IMR-90 (cell line): Measurements from ENCODE around the gene GLRX2. TPM values are rescaled to one million over a fixed set of nuclear protein-coding genes. Genes with fewer than 3 reads are reported as not detected.

Experiments
- ATAC-seq: fragments of 200-7000 bp; cut with Tn5 transposase; 2 replicates; pipeline ENCODE4 v1.9.1; 2020; ENCODE audit warnings: low read depth, mild to moderate bottlenecking, moderate library complexity
- BruUV-seq: library from RNA; stranded (reverse); fragments of 400-500 nt; replicated peaks from 2 replicates; lab custom pipeline; 2021; lab: Mats Ljungman, UMichigan
- CTCF ChIA-PET: fragments of 300-600 bp; formaldehyde crosslinking; extraction: SDS; loops from one replicate; lab custom pipeline; 2021; ENCODE audit warnings: antibody characterized with exemption; lab: Yijun Ruan, JAX
- POLR2A ChIA-PET: fragments of 300-600 bp; sonication (Branson Sonifier 250); formaldehyde crosslinking; loops from one replicate; lab custom pipeline; 2022; ENCODE audit warnings: antibody characterized with exemption; ENCODE audit not compliant: unreplicated experiment; lab: Charles Lee
- DNase-seq: peaks from one replicate; pipeline ENCODE4 v3.0.0; 2013
- H2AFZ ChIP-seq: replicated peaks from 2 replicates; pipeline ENCODE3; 2013; ENCODE audit warnings: low read length, mild to moderate bottlenecking; ENCODE audit not compliant: poor library complexity
- H2AK5ac ChIP-seq: 2 replicates; pipeline ENCODE4 v1.6.1; 2013; ENCODE audit warnings: low read depth, low read length, inconsistent platforms
- H2AK9ac ChIP-seq: replicated peaks from 2 replicates; pipeline ENCODE3; 2013; ENCODE audit warnings: mild to moderate bottlenecking, low read depth, low read length, moderate library complexity; ENCODE audit not compliant: poor library complexity
- H2BK120ac ChIP-seq: 2 replicates; pipeline ENCODE4 v1.6.1; 2013; ENCODE audit warnings: low read depth, low read length, inconsistent platforms
- H2BK15ac ChIP-seq: 3 replicates; pipeline ENCODE4 v1.6.1; 2013; ENCODE audit warnings: low read depth, low read length, inconsistent platforms
- H2BK20ac ChIP-seq: 2 replicates; pipeline ENCODE4 v1.6.1; 2013; ENCODE audit warnings: low read depth, mild to moderate bottlenecking, inconsistent platforms, low read length, moderate library complexity
- H2BK5ac ChIP-seq: 2 replicates; pipeline ENCODE4 v1.6.1; 2013; ENCODE audit warnings: mild to moderate bottlenecking, low read depth, low read length, inconsistent platforms; ENCODE audit not compliant: poor library complexity, severe bottlenecking
- H3K14ac ChIP-seq: replicated peaks from 2 replicates; pipeline ENCODE4 v1.6.1; 2013; ENCODE audit warnings: low read depth, low read length, inconsistent platforms
- H3K18ac ChIP-seq: 2 replicates; pipeline ENCODE4 v1.6.1; 2013; ENCODE audit warnings: low read depth, low read length, control low read depth
- H3K23ac ChIP-seq: 2 replicates; pipeline ENCODE4 v1.6.1; 2013; ENCODE audit warnings: low read depth, low read length, inconsistent platforms
- H3K27ac ChIP-seq: 2 replicates; pipeline ENCODE4 v1.5.1; 2013; ENCODE audit warnings: mild to moderate bottlenecking, control low read depth, low read length; ENCODE audit not compliant: insufficient read depth
- H3K27me3 ChIP-seq: 2 replicates; pipeline ENCODE4 v1.6.1; 2013; ENCODE audit warnings: low read length; ENCODE audit not compliant: control insufficient read depth, insufficient read depth
- H3K36me3 ChIP-seq: 2 replicates; pipeline ENCODE4 v1.6.1; 2013; ENCODE audit warnings: low read length, mixed read lengths; ENCODE audit not compliant: control insufficient read depth, insufficient read depth
- H3K4ac ChIP-seq: 2 replicates; pipeline ENCODE4 v1.6.1; 2013; ENCODE audit warnings: low read depth, low read length, inconsistent platforms
- H3K4me1 ChIP-seq: 2 replicates; pipeline ENCODE4 v1.6.1; 2013; ENCODE audit warnings: low read length, mixed read lengths; ENCODE audit not compliant: control insufficient read depth, insufficient read depth
- H3K4me2 ChIP-seq: 2 replicates; pipeline ENCODE4 v1.6.1; 2013; ENCODE audit warnings: low read depth, mild to moderate bottlenecking, control low read depth, low read length, moderate library complexity
- H3K4me3 ChIP-seq: 2 replicates; pipeline ENCODE4 v1.5.1; 2013; ENCODE audit warnings: low read depth, mild to moderate bottlenecking, control low read depth, low read length, moderate library complexity; ENCODE audit not compliant: insufficient read depth
- H3K56ac ChIP-seq: 2 replicates; pipeline ENCODE4 v1.6.1; 2013; ENCODE audit warnings: low read length, inconsistent platforms; ENCODE audit not compliant: insufficient read depth; ENCODE audit errors: extremely low read depth
- H3K79me1 ChIP-seq, 2 experiments: 2 replicates each; pipeline ENCODE4 v1.6.1; 2013; ENCODE audit warnings: low read length in 2 of 2, inconsistent platforms in 1 of 2, low read depth in 1 of 2
- H3K9ac ChIP-seq: 2 replicates; pipeline ENCODE4 v1.6.1; 2013; ENCODE audit warnings: low read depth, low read length, control low read depth
- H3K9me1 ChIP-seq: 2 replicates; pipeline ENCODE4 v1.6.1; 2013; ENCODE audit warnings: low read length, inconsistent platforms; ENCODE audit not compliant: insufficient read depth
- H3K9me3 ChIP-seq: 2 replicates; pipeline ENCODE4 v1.6.1; 2013; ENCODE audit warnings: low read length; ENCODE audit not compliant: control insufficient read depth, insufficient read depth
- H4K20me1 ChIP-seq: 2 replicates; pipeline ENCODE4 v1.6.1; 2013; ENCODE audit warnings: low read length, inconsistent platforms; ENCODE audit not compliant: insufficient read depth
- H4K5ac ChIP-seq: 2 replicates; pipeline ENCODE4 v1.6.1; 2013; ENCODE audit warnings: mild to moderate bottlenecking, low read depth, low read length, control low read depth
- H4K8ac ChIP-seq, 2 experiments: 2 replicates each; pipeline ENCODE4 v1.6.1; 2013; ENCODE audit warnings: low read depth in 2 of 2, low read length in 2 of 2, control low read depth in 1 of 2, inconsistent platforms in 1 of 2
- H4K91ac ChIP-seq: 2 replicates; pipeline ENCODE4 v1.6.1; 2013; ENCODE audit warnings: low read depth, low read length, inconsistent platforms; ENCODE audit not compliant: insufficient read depth
- BHLHE40 ChIP-seq: fragments of 150-350 bp; IDR thresholded peaks from 2 replicates; pipeline ENCODE4 v1.6.1; 2016; ENCODE audit warnings: mild to moderate bottlenecking, low read depth, low read length
- CEBPB ChIP-seq: IDR thresholded peaks from 2 replicates; pipeline ENCODE4 v1.6.1; 2012; ENCODE audit warnings: low read depth, low read length, improper control_type of control experiment
- CHD1 ChIP-seq: IDR thresholded peaks from 2 replicates; pipeline ENCODE4 v1.6.1; 2012; ENCODE audit warnings: low read depth, low read length, improper control_type of control experiment
- FOS ChIP-seq: fragments of 150-350 bp; IDR thresholded peaks from 2 replicates; pipeline ENCODE4 v1.6.1; 2016; ENCODE audit warnings: low read depth, low read length
- MAFK ChIP-seq: IDR thresholded peaks from 2 replicates; pipeline ENCODE4 v1.6.1; 2012; ENCODE audit warnings: low read depth, low read length, improper control_type of control experiment
- MAZ ChIP-seq: IDR thresholded peaks from 2 replicates; pipeline ENCODE4 v1.6.1; 2012; ENCODE audit warnings: low read depth, mild to moderate bottlenecking, low read length, improper control_type of control experiment, moderate library complexity, borderline replicate concordance
- MXI1 ChIP-seq: IDR thresholded peaks from 2 replicates; pipeline ENCODE4 v1.6.1; 2012; ENCODE audit warnings: low read depth, mild to moderate bottlenecking, low read length, moderate library complexity, borderline replicate concordance
- NFE2L2 ChIP-seq: fragments of 150-350 bp; IDR thresholded peaks from 2 replicates; pipeline ENCODE4 v1.6.1; 2016; ENCODE audit warnings: low read depth, mild to moderate bottlenecking, low read length
- POLR2A ChIP-seq: IDR thresholded peaks from 2 replicates; pipeline ENCODE4 v1.6.1; 2012; ENCODE audit warnings: mild to moderate bottlenecking, low read depth, low read length
- RAD21 ChIP-seq: IDR thresholded peaks from 2 replicates; pipeline ENCODE4 v1.6.1; 2012; ENCODE audit warnings: low read length, improper control_type of control experiment
- RCOR1 ChIP-seq: IDR thresholded peaks from 2 replicates; pipeline ENCODE4 v1.6.1; 2012; ENCODE audit warnings: mild to moderate bottlenecking, low read length, improper control_type of control experiment; ENCODE audit not compliant: insufficient replicate concordance
- RFX5 ChIP-seq: IDR thresholded peaks from 2 replicates; pipeline ENCODE4 v1.8.0; 2012; ENCODE audit warnings: low read depth, mild to moderate bottlenecking, low read length, moderate library complexity
- SMC3 ChIP-seq: fragments of 150-350 bp; IDR thresholded peaks from 2 replicates; pipeline ENCODE4 v1.6.1; 2016; ENCODE audit warnings: low read depth, mild to moderate bottlenecking, antibody characterized with exemption, low read length, moderate library complexity
- WGBS, 2 experiments: methylation state at CpG; one replicate each; pipeline versions ENCODE4 v1.1.5 to v1.1.7; 2013; ENCODE audit warnings: missing lambda C conversion rate in 2 of 2; ENCODE audit not compliant: insufficient read length in 1 of 2; ENCODE audit errors: extremely low coverage in 2 of 2; 5-methylcytosine and 5-hydroxymethylcytosine counted together
- dilution Hi-C: fragments of 300-500 bp; cut with HindIII; formaldehyde crosslinking; loops from one replicate; pipeline ENCODE4 v1.14.3; 2018; ENCODE audit warnings: low sequenced_read_pairs; ENCODE audit not compliant: unreplicated experiment
- in situ Hi-C: fragments of 300-500 bp; cut with MboI; formaldehyde crosslinking; loops from 3 replicates; pipeline ENCODE4 v1.14.3; 2019; ENCODE audit warnings: low sequenced_read_pairs, inconsistent platforms, mixed read lengths
- intact Hi-C: fragments of 100-400 bp; cut with micrococcal nuclease; formaldehyde crosslinking; loops from 2 replicates; pipeline ENCODE4 v1.10.0; 2022
- polyA plus RNA-seq, 3 experiments: library from polyadenylated mRNA; depleted of rRNA; stranded (reverse); fragments of >200 nt; gene quantifications; 2 replicates each; pipeline ENCODE4 v1.2.3, GENCODE V29; 2012; ENCODE audit warnings: low replicate concordance in 1 of 3
- total RNA-seq: library from RNA; depleted of rRNA; stranded (reverse); fragments of >200 nt; gene quantifications from 2 replicates; pipeline ENCODE4 v1.2.3, GENCODE V29; 2012
- TF ChIP-seq, protein P1 (sequence below): fragments of 150-350 bp; IDR thresholded peaks from 2 replicates; pipeline ENCODE4 v1.6.1; 2016; ENCODE audit warnings: low read depth, mild to moderate bottlenecking, low read length, moderate library complexity, borderline replicate concordance
- TF ChIP-seq, protein P2 (sequence below): fragments of 150-350 bp; IDR thresholded peaks from 2 replicates; pipeline ENCODE4 v1.6.1; 2017; ENCODE audit warnings: mild to moderate bottlenecking, antibody characterized with exemption, low read length, low read depth
- TF ChIP-seq, protein P3 (sequence below): conservative IDR thresholded peaks from 2 replicates; pipeline ENCODE4 v1.5.1; 2012; ENCODE audit warnings: mild to moderate bottlenecking, low read depth, low read length, improper control_type of control experiment

GLRX2 gene
- total and polyA plus RNA-seq, 2 of the 4 experiments (the other 2 are of a cell fraction), result 2.0 to 15.9 TPM

DNA sequence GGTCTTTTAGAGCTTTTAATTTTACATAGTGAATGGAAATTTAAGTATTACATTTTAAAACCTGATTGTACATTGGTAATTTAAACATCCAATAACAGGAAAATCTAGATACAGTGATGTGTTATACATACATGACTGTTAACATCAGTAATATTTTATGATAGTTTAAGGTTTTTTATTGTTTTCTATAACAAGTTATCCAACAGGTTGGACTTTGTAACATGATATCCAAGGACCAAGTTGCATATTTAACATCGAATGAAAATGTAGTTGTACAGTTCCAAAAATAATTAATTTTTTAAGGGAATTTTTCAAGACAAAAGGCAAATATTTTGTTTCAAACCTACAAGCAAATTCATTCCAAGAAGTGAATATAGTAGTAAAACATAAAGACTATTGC is 14.3 kb downstream of the GLRX2 start:
- Histone ChIP-seq H2AK9ac (no peak overlapping the region), H4K91ac (no peak overlapping the region), H4K8ac (no peak overlapping the region), H3K36me3 (peaks cover 17% of the 10 kb centered on the region), H3K18ac (no peak overlapping the region), H3K4me3 (no peak overlapping the region), H2AK5ac (no peak overlapping the region), H3K14ac (no peak overlapping the region), H2BK20ac (no peak overlapping the region), H3K23ac (no peak overlapping the region), H2AFZ (no peak overlapping the region), H2BK15ac (no peak overlapping the region), H3K9me1 (0 out of 2 replicates have a peak, but pooled peaks cover 2% of the 10 kb centered on the region), H2BK120ac (no peak overlapping the region), H4K20me1 (no peaks in the 10 kb centered on the region; the same call in 1 of the 2 replicates), H3K4me2 (no peak overlapping the region), H3K4ac (no peak overlapping the region), H2BK5ac (no peak overlapping the region), H3K79me1 (no peaks in the 10 kb centered on the region), H3K4me1 (no peaks in the 10 kb centered on the region), H3K56ac (no peak overlapping the region), H3K27ac (no peak overlapping the region), H4K5ac (no peak overlapping the region), H3K27me3 (no peaks in the 10 kb centered on the region), H3K9me3 (no peaks in the 10 kb centered on the region), H3K9ac (no peak overlapping the region)
- CTCF ChIA-PET, result no interaction called here
- TF ChIP-seq RFX5 (no peak), RCOR1 (no peak), FOS (no peak), SMC3 (no peak), MXI1 (no peak), MAZ (no peak), POLR2A (no peak), CHD1 (no peak), CEBPB (no peak), BHLHE40 (no peak), NFE2L2 (no peak), MAFK (no peak), RAD21 (no peak)
- TF ChIP-seq, protein P1, sequence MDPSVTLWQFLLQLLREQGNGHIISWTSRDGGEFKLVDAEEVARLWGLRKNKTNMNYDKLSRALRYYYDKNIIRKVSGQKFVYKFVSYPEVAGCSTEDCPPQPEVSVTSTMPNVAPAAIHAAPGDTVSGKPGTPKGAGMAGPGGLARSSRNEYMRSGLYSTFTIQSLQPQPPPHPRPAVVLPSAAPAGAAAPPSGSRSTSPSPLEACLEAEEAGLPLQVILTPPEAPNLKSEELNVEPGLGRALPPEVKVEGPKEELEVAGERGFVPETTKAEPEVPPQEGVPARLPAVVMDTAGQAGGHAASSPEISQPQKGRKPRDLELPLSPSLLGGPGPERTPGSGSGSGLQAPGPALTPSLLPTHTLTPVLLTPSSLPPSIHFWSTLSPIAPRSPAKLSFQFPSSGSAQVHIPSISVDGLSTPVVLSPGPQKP, result no peak
- TF ChIP-seq, protein P2, sequence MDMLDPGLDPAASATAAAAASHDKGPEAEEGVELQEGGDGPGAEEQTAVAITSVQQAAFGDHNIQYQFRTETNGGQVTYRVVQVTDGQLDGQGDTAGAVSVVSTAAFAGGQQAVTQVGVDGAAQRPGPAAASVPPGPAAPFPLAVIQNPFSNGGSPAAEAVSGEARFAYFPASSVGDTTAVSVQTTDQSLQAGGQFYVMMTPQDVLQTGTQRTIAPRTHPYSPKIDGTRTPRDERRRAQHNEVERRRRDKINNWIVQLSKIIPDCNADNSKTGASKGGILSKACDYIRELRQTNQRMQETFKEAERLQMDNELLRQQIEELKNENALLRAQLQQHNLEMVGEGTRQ, result no peak
- TF ChIP-seq, protein P3, sequence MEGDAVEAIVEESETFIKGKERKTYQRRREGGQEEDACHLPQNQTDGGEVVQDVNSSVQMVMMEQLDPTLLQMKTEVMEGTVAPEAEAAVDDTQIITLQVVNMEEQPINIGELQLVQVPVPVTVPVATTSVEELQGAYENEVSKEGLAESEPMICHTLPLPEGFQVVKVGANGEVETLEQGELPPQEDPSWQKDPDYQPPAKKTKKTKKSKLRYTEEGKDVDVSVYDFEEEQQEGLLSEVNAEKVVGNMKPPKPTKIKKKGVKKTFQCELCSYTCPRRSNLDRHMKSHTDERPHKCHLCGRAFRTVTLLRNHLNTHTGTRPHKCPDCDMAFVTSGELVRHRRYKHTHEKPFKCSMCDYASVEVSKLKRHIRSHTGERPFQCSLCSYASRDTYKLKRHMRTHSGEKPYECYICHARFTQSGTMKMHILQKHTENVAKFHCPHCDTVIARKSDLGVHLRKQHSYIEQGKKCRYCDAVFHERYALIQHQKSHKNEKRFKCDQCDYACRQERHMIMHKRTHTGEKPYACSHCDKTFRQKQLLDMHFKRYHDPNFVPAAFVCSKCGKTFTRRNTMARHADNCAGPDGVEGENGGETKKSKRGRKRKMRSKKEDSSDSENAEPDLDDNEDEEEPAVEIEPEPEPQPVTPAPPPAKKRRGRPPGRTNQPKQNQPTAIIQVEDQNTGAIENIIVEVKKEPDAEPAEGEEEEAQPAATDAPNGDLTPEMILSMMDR, result no peak
- dilution Hi-C loops (no loop called here), intact Hi-C loops (no loop called here), in situ Hi-C loops (no loop called here)
- no peak for ATAC-seq
- WGBS, 2 experiments, result no CpG with 5 or more reads among the region's 1 CpG
- BruUV-seq, result no TSS peak
- DNase-seq, result no peak
- POLR2A ChIA-PET, result no interaction called here
